HepG2 (cell line): ENCODE measurements around the gene CSF1R. TPM values are rescaled to one million over a fixed set of nuclear protein-coding genes. Genes with fewer than 3 reads are reported as not detected.

Source experiments
- GLI4 ChIP-seq: sonication (generic); formaldehyde crosslinking; IDR thresholded peaks from 2 replicates; pipeline ENCODE4 v1.5.1; 2020; ENCODE audit warnings: missing genetic modification reagents, mild to moderate bottlenecking, moderate library complexity, borderline replicate concordance
- PPARG ChIP-seq: conservative IDR thresholded peaks from 2 replicates; pipeline ENCODE4 v1.6.1; 2016; ENCODE audit warnings: missing biosample characterization, missing genetic modification reagents
- SIN3B ChIP-seq: fragments of 150-350 bp; IDR thresholded peaks from 2 replicates; pipeline ENCODE4 v1.6.1; 2014; ENCODE audit warnings: low read length
- TP53 ChIP-seq: sonication (generic); formaldehyde crosslinking; conservative IDR thresholded peaks from 2 replicates; pipeline ENCODE4 v1.4.0; 2020; ENCODE audit warnings: missing genetic modification reagents
- ZNF256 ChIP-seq: sonication (generic); formaldehyde crosslinking; conservative IDR thresholded peaks from 2 replicates; pipeline ENCODE4 v1.4.0; 2020; ENCODE audit warnings: missing genetic modification reagents
- ZNF274 ChIP-seq: sonication (generic); formaldehyde crosslinking; IDR thresholded peaks from 2 replicates; pipeline ENCODE4 v1.5.1; 2020; ENCODE audit warnings: mild to moderate bottlenecking, missing genetic modification reagents
- ZNF430 ChIP-seq: sonication (generic); formaldehyde crosslinking; IDR thresholded peaks from 2 replicates; pipeline ENCODE4 v1.9.0; 2021; ENCODE audit warnings: mild to moderate bottlenecking, missing genetic modification reagents
- ZNF775 ChIP-seq: sonication (generic); formaldehyde crosslinking; IDR thresholded peaks from 2 replicates; pipeline ENCODE4 v1.4.0; 2020; ENCODE audit warnings: missing genetic modification reagents, mild to moderate bottlenecking, moderate library complexity, borderline replicate concordance
- ZNF891 ChIP-seq: sonication (generic); formaldehyde crosslinking; IDR thresholded peaks from 2 replicates; pipeline ENCODE4 v1.5.0; 2020; ENCODE audit warnings: mild to moderate bottlenecking, missing genetic modification reagents
- polyA plus RNA-seq, 8 experiments: library from polyadenylated mRNA; depleted of rRNA in 3 of 8; stranded (reverse) in 7 of 8; unstranded in 1 of 8; fragments of >200 nt; fragmentation: Illumina TruSeq in 4 of 8; extraction: Trizol in 4 of 8; gene quantifications; 2 replicates each; pipeline versions ENCODE4 v1.2.1 to v1.2.3, GENCODE V29; 2011 to 2016; ENCODE audit warnings: low read depth in 4 of 8, missing spikeins in 1 of 8, mixed read lengths in 1 of 8; ENCODE audit not compliant: insufficient read depth in 1 of 8
- total RNA-seq, 5 experiments: library from RNA; depleted of rRNA; stranded (reverse); fragments of >200 nt; fragmentation: Illumina TruSeq; extraction: Trizol; gene quantifications; 2 replicates each; pipeline ENCODE4 v1.2.3, GENCODE V29; 2016; ENCODE audit warnings: low read depth in 1 of 5
- TF ChIP-seq, protein P1 (sequence below): sonication (generic); formaldehyde crosslinking; IDR thresholded peaks from 2 replicates; pipeline ENCODE4 v1.8.1; 2023; ENCODE audit warnings: mild to moderate bottlenecking, missing genetic modification reagents, borderline replicate concordance
- TF ChIP-seq, protein P2 (sequence below): sonication (generic); formaldehyde crosslinking; IDR thresholded peaks from 2 replicates; pipeline ENCODE4 v1.5.1; 2020; ENCODE audit warnings: mild to moderate bottlenecking, missing genetic modification reagents, moderate library complexity
- TF ChIP-seq, protein P3 (sequence below): sonication (generic); formaldehyde crosslinking; IDR thresholded peaks from 2 replicates; pipeline ENCODE4 v1.5.1; 2020; ENCODE audit warnings: missing genetic modification reagents, mild to moderate bottlenecking, borderline replicate concordance
- TF ChIP-seq, protein P4 (sequence below): sonication (generic); formaldehyde crosslinking; IDR thresholded peaks from 2 replicates; pipeline ENCODE4 v1.8.0; 2022; ENCODE audit warnings: missing genetic modification reagents, mild to moderate bottlenecking, borderline replicate concordance
- TF ChIP-seq, protein P5 (sequence below): sonication (generic); formaldehyde crosslinking; IDR thresholded peaks from 2 replicates; pipeline ENCODE4 v1.5.0; 2020; ENCODE audit warnings: mild to moderate bottlenecking, missing genetic modification reagents, borderline replicate concordance

CSF1R gene
- total and polyA plus RNA-seq, 2 of the 13 experiments (the other 11 are each of a cell fraction or from before 2014, with no cell fraction given), result 0.01 TPM; not detected in 1

DNA sequence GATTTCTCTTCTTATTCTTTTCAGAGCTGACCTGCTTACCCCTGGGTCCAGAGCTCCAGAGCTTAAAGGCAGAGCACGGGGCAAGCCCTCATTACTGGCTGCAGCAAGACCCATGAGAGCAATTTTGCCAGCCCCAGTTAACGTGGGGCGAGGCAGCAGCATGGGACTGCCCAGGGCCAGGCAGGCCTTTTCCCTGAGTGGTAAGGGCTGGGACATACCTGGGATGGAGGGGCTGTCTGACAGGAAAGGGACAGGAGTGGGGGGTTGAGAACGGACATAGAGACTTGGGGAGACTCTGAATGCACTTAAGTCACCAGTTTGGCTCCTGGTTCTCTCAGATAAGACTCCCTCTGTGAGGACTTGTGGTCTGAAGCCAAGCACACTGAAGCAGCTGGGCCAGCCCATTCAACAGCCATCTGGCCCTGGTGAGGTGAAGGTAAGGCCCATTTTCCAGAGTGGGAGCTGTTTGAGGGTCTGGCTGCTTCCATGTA is 59.6 kb downstream of the CSF1R start (continued):
- no peak for TF ChIP-seq ZNF256
- no peak for TF ChIP-seq SIN3B
- TF ChIP-seq ZNF891 (CRISPR knock-in tag), result 0 out of 2 replicates have a peak, but pooled peaks have one; percentile 61
- TF ChIP-seq PPARG, result no peak
- TF ChIP-seq TP53, result no peak
- 0 out of 2 replicates have a peak, but pooled peaks have one; percentile 56 for TF ChIP-seq ZNF274 (CRISPR knock-in tag)
- no peak for TF ChIP-seq ZNF430 (CRISPR knock-in tag)
- TF ChIP-seq, protein P1, sequence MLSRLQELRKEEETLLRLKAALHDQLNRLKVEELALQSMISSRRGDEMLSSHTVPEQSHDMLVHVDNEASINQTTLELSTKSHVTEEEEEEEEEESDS (CRISPR knock-in tag), result no peak
- 0 out of 2 replicates have a peak, but pooled peaks have one; percentile 43 for TF ChIP-seq GLI4
- TF ChIP-seq, protein P2, sequence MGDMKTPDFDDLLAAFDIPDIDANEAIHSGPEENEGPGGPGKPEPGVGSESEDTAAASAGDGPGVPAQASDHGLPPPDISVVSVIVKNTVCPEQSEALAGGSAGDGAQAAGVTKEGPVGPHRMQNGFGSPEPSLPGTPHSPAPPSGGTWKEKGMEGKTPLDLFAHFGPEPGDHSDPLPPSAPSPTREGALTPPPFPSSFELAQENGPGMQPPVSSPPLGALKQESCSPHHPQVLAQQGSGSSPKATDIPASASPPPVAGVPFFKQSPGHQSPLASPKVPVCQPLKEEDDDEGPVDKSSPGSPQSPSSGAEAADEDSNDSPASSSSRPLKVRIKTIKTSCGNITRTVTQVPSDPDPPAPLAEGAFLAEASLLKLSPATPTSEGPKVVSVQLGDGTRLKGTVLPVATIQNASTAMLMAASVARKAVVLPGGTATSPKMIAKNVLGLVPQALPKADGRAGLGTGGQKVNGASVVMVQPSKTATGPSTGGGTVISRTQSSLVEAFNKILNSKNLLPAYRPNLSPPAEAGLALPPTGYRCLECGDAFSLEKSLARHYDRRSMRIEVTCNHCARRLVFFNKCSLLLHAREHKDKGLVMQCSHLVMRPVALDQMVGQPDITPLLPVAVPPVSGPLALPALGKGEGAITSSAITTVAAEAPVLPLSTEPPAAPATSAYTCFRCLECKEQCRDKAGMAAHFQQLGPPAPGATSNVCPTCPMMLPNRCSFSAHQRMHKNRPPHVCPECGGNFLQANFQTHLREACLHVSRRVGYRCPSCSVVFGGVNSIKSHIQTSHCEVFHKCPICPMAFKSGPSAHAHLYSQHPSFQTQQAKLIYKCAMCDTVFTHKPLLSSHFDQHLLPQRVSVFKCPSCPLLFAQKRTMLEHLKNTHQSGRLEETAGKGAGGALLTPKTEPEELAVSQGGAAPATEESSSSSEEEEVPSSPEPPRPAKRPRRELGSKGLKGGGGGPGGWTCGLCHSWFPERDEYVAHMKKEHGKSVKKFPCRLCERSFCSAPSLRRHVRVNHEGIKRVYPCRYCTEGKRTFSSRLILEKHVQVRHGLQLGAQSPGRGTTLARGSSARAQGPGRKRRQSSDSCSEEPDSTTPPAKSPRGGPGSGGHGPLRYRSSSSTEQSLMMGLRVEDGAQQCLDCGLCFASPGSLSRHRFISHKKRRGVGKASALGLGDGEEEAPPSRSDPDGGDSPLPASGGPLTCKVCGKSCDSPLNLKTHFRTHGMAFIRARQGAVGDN (CRISPR knock-in tag), result peak; percentile 65
- TF ChIP-seq, protein P3, sequence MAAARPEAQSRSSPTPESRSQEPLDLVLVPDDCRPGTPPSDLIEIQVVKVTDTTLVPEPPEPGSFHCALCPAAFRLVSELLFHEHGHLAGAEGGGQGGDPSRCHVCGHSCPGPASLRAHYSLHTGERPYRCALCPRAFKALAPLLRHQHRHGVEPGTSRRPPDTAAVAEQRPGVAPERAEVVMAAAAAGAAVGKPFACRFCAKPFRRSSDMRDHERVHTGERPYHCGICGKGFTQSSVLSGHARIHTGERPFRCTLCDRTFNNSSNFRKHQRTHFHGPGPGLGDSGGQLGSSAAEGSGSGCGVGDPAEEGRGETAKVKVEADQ (CRISPR knock-in tag), result peak; percentile 6; the same call in 1 of the 2 replicates
- TF ChIP-seq, protein P4, sequence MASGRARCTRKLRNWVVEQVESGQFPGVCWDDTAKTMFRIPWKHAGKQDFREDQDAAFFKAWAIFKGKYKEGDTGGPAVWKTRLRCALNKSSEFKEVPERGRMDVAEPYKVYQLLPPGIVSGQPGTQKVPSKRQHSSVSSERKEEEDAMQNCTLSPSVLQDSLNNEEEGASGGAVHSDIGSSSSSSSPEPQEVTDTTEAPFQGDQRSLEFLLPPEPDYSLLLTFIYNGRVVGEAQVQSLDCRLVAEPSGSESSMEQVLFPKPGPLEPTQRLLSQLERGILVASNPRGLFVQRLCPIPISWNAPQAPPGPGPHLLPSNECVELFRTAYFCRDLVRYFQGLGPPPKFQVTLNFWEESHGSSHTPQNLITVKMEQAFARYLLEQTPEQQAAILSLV (CRISPR knock-in tag), result no peak
- TF ChIP-seq, protein P5, sequence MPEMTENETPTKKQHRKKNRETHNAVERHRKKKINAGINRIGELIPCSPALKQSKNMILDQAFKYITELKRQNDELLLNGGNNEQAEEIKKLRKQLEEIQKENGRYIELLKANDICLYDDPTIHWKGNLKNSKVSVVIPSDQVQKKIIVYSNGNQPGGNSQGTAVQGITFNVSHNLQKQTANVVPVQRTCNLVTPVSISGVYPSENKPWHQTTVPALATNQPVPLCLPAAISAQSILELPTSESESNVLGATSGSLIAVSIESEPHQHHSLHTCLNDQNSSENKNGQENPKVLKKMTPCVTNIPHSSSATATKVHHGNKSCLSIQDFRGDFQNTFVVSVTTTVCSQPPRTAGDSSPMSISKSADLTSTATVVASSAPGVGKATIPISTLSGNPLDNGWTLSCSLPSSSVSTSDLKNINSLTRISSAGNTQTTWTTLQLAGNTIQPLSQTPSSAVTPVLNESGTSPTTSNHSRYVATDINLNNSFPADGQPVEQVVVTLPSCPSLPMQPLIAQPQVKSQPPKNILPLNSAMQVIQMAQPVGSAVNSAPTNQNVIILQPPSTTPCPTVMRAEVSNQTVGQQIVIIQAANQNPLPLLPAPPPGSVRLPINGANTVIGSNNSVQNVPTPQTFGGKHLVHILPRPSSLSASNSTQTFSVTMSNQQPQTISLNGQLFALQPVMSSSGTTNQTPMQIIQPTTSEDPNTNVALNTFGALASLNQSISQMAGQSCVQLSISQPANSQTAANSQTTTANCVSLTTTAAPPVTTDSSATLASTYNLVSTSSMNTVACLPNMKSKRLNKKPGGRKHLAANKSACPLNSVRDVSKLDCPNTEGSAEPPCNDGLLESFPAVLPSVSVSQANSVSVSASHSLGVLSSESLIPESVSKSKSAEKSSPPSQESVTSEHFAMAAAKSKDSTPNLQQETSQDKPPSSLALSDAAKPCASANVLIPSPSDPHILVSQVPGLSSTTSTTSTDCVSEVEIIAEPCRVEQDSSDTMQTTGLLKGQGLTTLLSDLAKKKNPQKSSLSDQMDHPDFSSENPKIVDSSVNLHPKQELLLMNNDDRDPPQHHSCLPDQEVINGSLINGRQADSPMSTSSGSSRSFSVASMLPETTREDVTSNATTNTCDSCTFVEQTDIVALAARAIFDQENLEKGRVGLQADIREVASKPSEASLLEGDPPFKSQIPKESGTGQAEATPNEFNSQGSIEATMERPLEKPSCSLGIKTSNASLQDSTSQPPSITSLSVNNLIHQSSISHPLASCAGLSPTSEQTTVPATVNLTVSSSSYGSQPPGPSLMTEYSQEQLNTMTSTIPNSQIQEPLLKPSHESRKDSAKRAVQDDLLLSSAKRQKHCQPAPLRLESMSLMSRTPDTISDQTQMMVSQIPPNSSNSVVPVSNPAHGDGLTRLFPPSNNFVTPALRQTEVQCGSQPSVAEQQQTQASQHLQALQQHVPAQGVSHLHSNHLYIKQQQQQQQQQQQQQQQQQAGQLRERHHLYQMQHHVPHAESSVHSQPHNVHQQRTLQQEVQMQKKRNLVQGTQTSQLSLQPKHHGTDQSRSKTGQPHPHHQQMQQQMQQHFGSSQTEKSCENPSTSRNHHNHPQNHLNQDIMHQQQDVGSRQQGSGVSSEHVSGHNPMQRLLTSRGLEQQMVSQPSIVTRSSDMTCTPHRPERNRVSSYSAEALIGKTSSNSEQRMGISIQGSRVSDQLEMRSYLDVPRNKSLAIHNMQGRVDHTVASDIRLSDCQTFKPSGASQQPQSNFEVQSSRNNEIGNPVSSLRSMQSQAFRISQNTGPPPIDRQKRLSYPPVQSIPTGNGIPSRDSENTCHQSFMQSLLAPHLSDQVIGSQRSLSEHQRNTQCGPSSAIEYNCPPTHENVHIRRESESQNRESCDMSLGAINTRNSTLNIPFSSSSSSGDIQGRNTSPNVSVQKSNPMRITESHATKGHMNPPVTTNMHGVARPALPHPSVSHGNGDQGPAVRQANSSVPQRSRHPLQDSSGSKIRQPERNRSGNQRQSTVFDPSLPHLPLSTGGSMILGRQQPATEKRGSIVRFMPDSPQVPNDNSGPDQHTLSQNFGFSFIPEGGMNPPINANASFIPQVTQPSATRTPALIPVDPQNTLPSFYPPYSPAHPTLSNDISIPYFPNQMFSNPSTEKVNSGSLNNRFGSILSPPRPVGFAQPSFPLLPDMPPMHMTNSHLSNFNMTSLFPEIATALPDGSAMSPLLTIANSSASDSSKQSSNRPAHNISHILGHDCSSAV (CRISPR knock-in tag), result 0 out of 2 replicates have a peak, but pooled peaks have one; percentile 54
- TF ChIP-seq ZNF775, result no peak
